LNCAP (cell line): ENCODE results near the gene LST1.

ENCODE experiments used
- CTCF ChIP-seq: fragments of 450-650 bp; IDR thresholded peaks from 2 replicates; pipeline ENCODE4 v1.5.1; 2017; ENCODE audit warnings: mild to moderate bottlenecking

The LST1 gene

GRCh38 chr6:31626952-31627351, 40.9 kb downstream of the LST1 start:
- TF ChIP-seq CTCF, result no peak

- no peak for TF ChIP-seq CTCF
Observed at GRCh38 chr6:31627690-31628287, 41.7 kb downstream of the LST1 start.

- no peak for TF ChIP-seq CTCF
Observed at GRCh38 chr6:31629014-31629413, 42.9 kb downstream of the LST1 start.

- no peak for TF ChIP-seq CTCF
Observed at GRCh38 chr6:31630177-31630934, 44.3 kb downstream of the LST1 start.

GRCh38 chr6:31631209-31631608, 45.1 kb downstream of the LST1 start:
- no peak for TF ChIP-seq CTCF

- TF ChIP-seq CTCF, result no peak
Observed at GRCh38 chr6:31631681-31632278, 45.7 kb downstream of the LST1 start.

GRCh38 chr6:31632279-31632946, 46.3 kb downstream of the LST1 start:
- TF ChIP-seq CTCF, result no peak
